Measurements from ENCODE around the gene SPRN.

DNA sequence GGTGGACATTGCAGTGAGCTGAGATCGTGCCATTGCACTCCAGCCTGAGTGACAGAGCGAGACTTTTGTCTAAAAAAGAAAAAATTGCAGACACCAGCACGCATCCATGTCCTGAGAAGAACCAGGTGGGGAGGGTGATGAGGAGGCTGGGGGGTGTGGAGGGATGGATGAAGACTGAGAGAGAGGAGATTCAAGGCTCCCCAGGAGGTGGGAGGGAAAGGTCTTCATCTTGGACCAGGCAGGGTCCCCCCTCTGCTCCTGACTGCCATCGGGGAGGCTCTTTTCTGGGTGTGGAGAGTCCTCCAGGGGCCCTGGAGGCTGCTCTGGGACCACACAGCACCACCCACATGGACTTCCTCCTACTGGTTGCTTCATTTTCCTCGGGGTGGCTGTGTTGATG is 30.8 kb upstream of the SPRN start:
- TF ChIP-seq, protein P1, sequence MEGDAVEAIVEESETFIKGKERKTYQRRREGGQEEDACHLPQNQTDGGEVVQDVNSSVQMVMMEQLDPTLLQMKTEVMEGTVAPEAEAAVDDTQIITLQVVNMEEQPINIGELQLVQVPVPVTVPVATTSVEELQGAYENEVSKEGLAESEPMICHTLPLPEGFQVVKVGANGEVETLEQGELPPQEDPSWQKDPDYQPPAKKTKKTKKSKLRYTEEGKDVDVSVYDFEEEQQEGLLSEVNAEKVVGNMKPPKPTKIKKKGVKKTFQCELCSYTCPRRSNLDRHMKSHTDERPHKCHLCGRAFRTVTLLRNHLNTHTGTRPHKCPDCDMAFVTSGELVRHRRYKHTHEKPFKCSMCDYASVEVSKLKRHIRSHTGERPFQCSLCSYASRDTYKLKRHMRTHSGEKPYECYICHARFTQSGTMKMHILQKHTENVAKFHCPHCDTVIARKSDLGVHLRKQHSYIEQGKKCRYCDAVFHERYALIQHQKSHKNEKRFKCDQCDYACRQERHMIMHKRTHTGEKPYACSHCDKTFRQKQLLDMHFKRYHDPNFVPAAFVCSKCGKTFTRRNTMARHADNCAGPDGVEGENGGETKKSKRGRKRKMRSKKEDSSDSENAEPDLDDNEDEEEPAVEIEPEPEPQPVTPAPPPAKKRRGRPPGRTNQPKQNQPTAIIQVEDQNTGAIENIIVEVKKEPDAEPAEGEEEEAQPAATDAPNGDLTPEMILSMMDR (IDR thresholded peaks at IDR 0.05), result no peak
- TF ChIP-seq POLR2A (IDR thresholded peaks at IDR 0.05), result no peak

Data from lower leg skin (tissue), 3 donors.